Measurements from ENCODE around the gene PICALM. TPM values are rescaled to one million over a fixed set of nuclear protein-coding genes. Genes with fewer than 3 reads are reported as not detected.
A peak's percentile ranks its signal among the peaks of the same experiment; 100 is the strongest.

Gene PICALM
- total and polyA plus RNA-seq, 4 donors: 19.3 to 317 (median 108) TPM

DNA sequence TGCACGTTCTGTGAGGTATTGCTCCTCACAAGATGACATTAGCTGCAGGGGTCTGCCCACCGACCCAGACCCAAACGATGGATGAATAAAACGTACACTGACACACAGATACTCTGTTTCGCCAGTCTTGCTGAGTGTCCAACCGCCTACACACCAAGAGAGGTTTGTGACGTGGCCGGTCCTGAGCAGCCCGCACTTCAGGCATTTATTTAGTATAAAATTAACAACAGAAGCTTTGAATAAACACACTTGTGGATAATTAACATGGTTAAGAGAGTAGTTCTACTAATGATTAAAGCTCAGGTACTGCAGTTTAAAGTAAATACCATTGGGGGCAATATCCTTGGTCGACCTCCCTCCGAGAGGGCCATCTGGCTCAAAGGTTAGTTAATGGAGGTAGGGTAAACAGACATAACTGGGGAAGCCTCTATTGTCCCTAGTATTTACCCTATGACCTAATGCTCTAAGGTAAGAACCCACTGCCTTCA, 138.0 kb downstream of the PICALM start:
- H3K27ac ChIP-seq (ENCODE audit: low read depth in 1 of 2, low read length in 2 of 2): no peak overlapping the region
- TF ChIP-seq, protein P1, sequence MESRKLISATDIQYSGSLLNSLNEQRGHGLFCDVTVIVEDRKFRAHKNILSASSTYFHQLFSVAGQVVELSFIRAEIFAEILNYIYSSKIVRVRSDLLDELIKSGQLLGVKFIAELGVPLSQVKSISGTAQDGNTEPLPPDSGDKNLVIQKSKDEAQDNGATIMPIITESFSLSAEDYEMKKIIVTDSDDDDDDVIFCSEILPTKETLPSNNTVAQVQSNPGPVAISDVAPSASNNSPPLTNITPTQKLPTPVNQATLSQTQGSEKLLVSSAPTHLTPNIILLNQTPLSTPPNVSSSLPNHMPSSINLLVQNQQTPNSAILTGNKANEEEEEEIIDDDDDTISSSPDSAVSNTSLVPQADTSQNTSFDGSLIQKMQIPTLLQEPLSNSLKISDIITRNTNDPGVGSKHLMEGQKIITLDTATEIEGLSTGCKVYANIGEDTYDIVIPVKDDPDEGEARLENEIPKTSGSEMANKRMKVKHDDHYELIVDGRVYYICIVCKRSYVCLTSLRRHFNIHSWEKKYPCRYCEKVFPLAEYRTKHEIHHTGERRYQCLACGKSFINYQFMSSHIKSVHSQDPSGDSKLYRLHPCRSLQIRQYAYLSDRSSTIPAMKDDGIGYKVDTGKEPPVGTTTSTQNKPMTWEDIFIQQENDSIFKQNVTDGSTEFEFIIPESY (IDR thresholded peaks at IDR 0.05): peak; percentile 64
- TF ChIP-seq, protein P2, sequence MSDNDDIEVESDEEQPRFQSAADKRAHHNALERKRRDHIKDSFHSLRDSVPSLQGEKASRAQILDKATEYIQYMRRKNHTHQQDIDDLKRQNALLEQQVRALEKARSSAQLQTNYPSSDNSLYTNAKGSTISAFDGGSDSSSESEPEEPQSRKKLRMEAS (IDR thresholded peaks at IDR 0.05): peak; percentile 72
- TF ChIP-seq, protein P3, sequence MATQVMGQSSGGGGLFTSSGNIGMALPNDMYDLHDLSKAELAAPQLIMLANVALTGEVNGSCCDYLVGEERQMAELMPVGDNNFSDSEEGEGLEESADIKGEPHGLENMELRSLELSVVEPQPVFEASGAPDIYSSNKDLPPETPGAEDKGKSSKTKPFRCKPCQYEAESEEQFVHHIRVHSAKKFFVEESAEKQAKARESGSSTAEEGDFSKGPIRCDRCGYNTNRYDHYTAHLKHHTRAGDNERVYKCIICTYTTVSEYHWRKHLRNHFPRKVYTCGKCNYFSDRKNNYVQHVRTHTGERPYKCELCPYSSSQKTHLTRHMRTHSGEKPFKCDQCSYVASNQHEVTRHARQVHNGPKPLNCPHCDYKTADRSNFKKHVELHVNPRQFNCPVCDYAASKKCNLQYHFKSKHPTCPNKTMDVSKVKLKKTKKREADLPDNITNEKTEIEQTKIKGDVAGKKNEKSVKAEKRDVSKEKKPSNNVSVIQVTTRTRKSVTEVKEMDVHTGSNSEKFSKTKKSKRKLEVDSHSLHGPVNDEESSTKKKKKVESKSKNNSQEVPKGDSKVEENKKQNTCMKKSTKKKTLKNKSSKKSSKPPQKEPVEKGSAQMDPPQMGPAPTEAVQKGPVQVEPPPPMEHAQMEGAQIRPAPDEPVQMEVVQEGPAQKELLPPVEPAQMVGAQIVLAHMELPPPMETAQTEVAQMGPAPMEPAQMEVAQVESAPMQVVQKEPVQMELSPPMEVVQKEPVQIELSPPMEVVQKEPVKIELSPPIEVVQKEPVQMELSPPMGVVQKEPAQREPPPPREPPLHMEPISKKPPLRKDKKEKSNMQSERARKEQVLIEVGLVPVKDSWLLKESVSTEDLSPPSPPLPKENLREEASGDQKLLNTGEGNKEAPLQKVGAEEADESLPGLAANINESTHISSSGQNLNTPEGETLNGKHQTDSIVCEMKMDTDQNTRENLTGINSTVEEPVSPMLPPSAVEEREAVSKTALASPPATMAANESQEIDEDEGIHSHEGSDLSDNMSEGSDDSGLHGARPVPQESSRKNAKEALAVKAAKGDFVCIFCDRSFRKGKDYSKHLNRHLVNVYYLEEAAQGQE (IDR thresholded peaks at IDR 0.05): peak; percentile 58
- TF ChIP-seq JUND (IDR thresholded peaks at IDR 0.05): peak; percentile 85 to 90
- TF ChIP-seq RAD21 (IDR thresholded peaks at IDR 0.05): peak; percentile 14 to 38
- TF ChIP-seq HNF4A (conservative IDR thresholded peaks at IDR 0.05): peak; percentile 82 to 87
- TF ChIP-seq NR2F2 (IDR thresholded peaks at IDR 0.05): peak; percentile 18
- TF ChIP-seq YY1 (IDR thresholded peaks at IDR 0.05): peak; percentile 89
- TF ChIP-seq, protein P4, sequence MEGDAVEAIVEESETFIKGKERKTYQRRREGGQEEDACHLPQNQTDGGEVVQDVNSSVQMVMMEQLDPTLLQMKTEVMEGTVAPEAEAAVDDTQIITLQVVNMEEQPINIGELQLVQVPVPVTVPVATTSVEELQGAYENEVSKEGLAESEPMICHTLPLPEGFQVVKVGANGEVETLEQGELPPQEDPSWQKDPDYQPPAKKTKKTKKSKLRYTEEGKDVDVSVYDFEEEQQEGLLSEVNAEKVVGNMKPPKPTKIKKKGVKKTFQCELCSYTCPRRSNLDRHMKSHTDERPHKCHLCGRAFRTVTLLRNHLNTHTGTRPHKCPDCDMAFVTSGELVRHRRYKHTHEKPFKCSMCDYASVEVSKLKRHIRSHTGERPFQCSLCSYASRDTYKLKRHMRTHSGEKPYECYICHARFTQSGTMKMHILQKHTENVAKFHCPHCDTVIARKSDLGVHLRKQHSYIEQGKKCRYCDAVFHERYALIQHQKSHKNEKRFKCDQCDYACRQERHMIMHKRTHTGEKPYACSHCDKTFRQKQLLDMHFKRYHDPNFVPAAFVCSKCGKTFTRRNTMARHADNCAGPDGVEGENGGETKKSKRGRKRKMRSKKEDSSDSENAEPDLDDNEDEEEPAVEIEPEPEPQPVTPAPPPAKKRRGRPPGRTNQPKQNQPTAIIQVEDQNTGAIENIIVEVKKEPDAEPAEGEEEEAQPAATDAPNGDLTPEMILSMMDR (IDR thresholded peaks at IDR 0.05; ENCODE audit: low read depth, low read length, missing input control): no peak
- TF ChIP-seq HNF4G (IDR thresholded peaks at IDR 0.05): peak; percentile 30
- no peak for TF ChIP-seq GABPA (IDR thresholded peaks at IDR 0.05 in 1 of 2, conservative IDR thresholded peaks at IDR 0.05 in 1 of 2)
- no peak for TF ChIP-seq TAF1 (conservative IDR thresholded peaks at IDR 0.05)
- peak; percentile 93 for TF ChIP-seq FOXA2 (IDR thresholded peaks at IDR 0.05)
- TF ChIP-seq, protein P5, sequence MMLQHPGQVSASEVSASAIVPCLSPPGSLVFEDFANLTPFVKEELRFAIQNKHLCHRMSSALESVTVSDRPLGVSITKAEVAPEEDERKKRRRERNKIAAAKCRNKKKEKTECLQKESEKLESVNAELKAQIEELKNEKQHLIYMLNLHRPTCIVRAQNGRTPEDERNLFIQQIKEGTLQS (IDR thresholded peaks at IDR 0.05): no peak
- TF ChIP-seq FOXA1 (IDR thresholded peaks at IDR 0.05): peak; percentile 94
- TF ChIP-seq SP1 (IDR thresholded peaks at IDR 0.05): peak; percentile 94
- peak; percentile 97 for TF ChIP-seq RXRA (IDR thresholded peaks at IDR 0.05)
- TF ChIP-seq EGR1 (IDR thresholded peaks at IDR 0.05; ENCODE audit: low read depth in 2 of 2): no peak
- WGBS: 39% methylated on average over 11 of the region's 11 CpGs
- no peak for DNase-seq (ENCODE audit: low spot score)
- peaks cover 0 to 2% (median 0%) of the 10 kb centered on the region in 4 donors for H3K9me3 ChIP-seq (ENCODE audit: control insufficient read depth in 4 of 4, low read length in 3 of 4)
- H3K4me3 ChIP-seq (ENCODE audit: low read depth in 1 of 3, low read length in 3 of 3): no peak overlapping the region
- peaks cover 2 to 21% (median 14%) of the 10 kb centered on the region in 4 donors for H3K4me1 ChIP-seq (ENCODE audit: control insufficient read depth in 4 of 4, insufficient read depth in 4 of 4, low read length in 3 of 4)
- H3K36me3 ChIP-seq (ENCODE audit: control insufficient read depth in 4 of 4, insufficient read depth in 3 of 4, low read depth in 1 of 4, low read length in 3 of 4): no peaks in the 10 kb centered on the region
- no peaks in the 10 kb centered on the region for H3K27me3 ChIP-seq (ENCODE audit: control insufficient read depth in 4 of 4, insufficient read depth in 4 of 4, low read length in 3 of 4)
- no peak overlapping the region for H3K9ac ChIP-seq (ENCODE audit: low read depth in 1 of 2, low read length in 2 of 2)

Data from liver (tissue), 9 donors.